Ishikawa (cell line): ENCODE results near the gene EBLN2.

Source experiments
- CEBPB ChIP-seq: IDR thresholded peaks from 2 replicates; pipeline ENCODE4 v1.6.1; 2012
- EP300 ChIP-seq: IDR thresholded peaks from 2 replicates; pipeline ENCODE4 v1.6.1; 2012; ENCODE audit warnings: borderline replicate concordance
- FOXM1 ChIP-seq: IDR thresholded peaks from 2 replicates; pipeline ENCODE4 v1.6.1; 2012; ENCODE audit warnings: low read depth, borderline replicate concordance
- RAD21 ChIP-seq: IDR thresholded peaks from 2 replicates; pipeline ENCODE4 v1.6.1; 2012; ENCODE audit warnings: low read depth
- TAF1 ChIP-seq: IDR thresholded peaks from 2 replicates; pipeline ENCODE4 v1.6.1; 2012; ENCODE audit warnings: low read depth, mild to moderate bottlenecking
- TCF12 ChIP-seq: IDR thresholded peaks from 2 replicates; pipeline ENCODE4 v1.6.1; 2012; ENCODE audit warnings: low read depth
- TEAD4 ChIP-seq: IDR thresholded peaks from 2 replicates; pipeline ENCODE4 v1.6.1; 2012
- TF ChIP-seq, protein P1 (sequence below): IDR thresholded peaks from 2 replicates; pipeline ENCODE4 v1.6.1; 2012
- TF ChIP-seq, protein P2 (sequence below): IDR thresholded peaks from 2 replicates; pipeline ENCODE4 v1.6.1; 2012
- TF ChIP-seq, protein P3 (sequence below): IDR thresholded peaks from 2 replicates; pipeline ENCODE4 v1.6.1; 2012; ENCODE audit warnings: low read depth, mild to moderate bottlenecking

DNA sequence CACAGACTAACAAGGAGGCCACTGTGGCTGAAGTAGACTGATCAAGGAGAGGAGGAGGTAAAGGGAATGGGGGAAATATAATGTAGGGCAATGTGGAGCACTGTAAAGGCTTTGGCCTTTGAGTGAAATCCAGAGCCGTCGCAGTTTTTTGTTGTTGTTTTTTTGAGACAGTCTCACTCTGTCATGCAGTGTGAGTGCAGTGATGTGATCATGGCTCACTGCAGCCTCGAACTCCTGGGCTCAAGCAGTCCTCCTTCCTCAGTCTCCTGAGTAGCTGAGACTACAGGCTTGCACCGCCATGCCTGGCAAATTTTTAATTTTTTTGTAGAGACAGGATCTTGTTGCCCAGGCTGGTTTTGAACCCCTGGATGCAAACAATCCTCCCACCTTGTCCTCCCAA lies 32.7 kb upstream of the EBLN2 start:
- TF ChIP-seq, protein P1, sequence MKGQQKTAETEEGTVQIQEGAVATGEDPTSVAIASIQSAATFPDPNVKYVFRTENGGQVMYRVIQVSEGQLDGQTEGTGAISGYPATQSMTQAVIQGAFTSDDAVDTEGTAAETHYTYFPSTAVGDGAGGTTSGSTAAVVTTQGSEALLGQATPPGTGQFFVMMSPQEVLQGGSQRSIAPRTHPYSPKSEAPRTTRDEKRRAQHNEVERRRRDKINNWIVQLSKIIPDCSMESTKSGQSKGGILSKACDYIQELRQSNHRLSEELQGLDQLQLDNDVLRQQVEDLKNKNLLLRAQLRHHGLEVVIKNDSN, result no peak
- no peak for TF ChIP-seq EP300
- TF ChIP-seq, protein P2, sequence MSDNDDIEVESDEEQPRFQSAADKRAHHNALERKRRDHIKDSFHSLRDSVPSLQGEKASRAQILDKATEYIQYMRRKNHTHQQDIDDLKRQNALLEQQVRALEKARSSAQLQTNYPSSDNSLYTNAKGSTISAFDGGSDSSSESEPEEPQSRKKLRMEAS, result no peak
- TF ChIP-seq, protein P3, sequence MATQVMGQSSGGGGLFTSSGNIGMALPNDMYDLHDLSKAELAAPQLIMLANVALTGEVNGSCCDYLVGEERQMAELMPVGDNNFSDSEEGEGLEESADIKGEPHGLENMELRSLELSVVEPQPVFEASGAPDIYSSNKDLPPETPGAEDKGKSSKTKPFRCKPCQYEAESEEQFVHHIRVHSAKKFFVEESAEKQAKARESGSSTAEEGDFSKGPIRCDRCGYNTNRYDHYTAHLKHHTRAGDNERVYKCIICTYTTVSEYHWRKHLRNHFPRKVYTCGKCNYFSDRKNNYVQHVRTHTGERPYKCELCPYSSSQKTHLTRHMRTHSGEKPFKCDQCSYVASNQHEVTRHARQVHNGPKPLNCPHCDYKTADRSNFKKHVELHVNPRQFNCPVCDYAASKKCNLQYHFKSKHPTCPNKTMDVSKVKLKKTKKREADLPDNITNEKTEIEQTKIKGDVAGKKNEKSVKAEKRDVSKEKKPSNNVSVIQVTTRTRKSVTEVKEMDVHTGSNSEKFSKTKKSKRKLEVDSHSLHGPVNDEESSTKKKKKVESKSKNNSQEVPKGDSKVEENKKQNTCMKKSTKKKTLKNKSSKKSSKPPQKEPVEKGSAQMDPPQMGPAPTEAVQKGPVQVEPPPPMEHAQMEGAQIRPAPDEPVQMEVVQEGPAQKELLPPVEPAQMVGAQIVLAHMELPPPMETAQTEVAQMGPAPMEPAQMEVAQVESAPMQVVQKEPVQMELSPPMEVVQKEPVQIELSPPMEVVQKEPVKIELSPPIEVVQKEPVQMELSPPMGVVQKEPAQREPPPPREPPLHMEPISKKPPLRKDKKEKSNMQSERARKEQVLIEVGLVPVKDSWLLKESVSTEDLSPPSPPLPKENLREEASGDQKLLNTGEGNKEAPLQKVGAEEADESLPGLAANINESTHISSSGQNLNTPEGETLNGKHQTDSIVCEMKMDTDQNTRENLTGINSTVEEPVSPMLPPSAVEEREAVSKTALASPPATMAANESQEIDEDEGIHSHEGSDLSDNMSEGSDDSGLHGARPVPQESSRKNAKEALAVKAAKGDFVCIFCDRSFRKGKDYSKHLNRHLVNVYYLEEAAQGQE, result no peak
- TF ChIP-seq TEAD4, result no peak
- no peak for TF ChIP-seq TCF12
- no peak for TF ChIP-seq CEBPB
- no peak for TF ChIP-seq RAD21
- TF ChIP-seq TAF1, result no peak
- no peak for TF ChIP-seq FOXM1
